PC-3 (cell line): ENCODE results near the gene GIN1. TPM values are rescaled to one million over a fixed set of nuclear protein-coding genes. Genes with fewer than 3 reads are reported as not detected.

ENCODE experiments used
- ATAC-seq: fragments of 200-7000 bp; cut with Tn5 transposase; 2 replicates; pipeline ENCODE4 v1.9.1; 2020; ENCODE audit warnings: mild to moderate bottlenecking, moderate library complexity
- BruUV-seq: library from RNA; stranded (reverse); fragments of 400-500 nt; replicated peaks from 2 replicates; lab custom pipeline; 2021; lab: Mats Ljungman, UMichigan
- CTCF ChIA-PET: fragments of 300-600 bp; sonication (Branson Sonifier 250); formaldehyde crosslinking; loops from one replicate; lab custom pipeline; 2022; ENCODE audit warnings: antibody characterized with exemption; lab: Charles Lee
- POLR2A ChIA-PET: fragments of 300-600 bp; sonication (Branson Sonifier 250); formaldehyde crosslinking; loops from one replicate; lab custom pipeline; 2022; ENCODE audit warnings: antibody characterized with exemption; ENCODE audit not compliant: unreplicated experiment; lab: Charles Lee
- DNase-seq: peaks from one replicate; pipeline ENCODE4 v3.0.0-alpha.2; 2015
- H2AFZ ChIP-seq: fragments of 300-600 bp; sonication (generic); 2 replicates; pipeline ENCODE4 v1.6.0; 2016; ENCODE audit warnings: antibody characterized with exemption, low read length
- H3F3A ChIP-seq: fragments of 300-600 bp; sonication (generic); one replicate; pipeline ENCODE4 v1.6.0; 2017; ENCODE audit warnings: antibody characterized with exemption, low read length, control low read depth, mild to moderate bottlenecking; ENCODE audit not compliant: unreplicated experiment
- H3K27ac ChIP-seq: fragments of 300-600 bp; sonication (generic); 2 replicates; pipeline ENCODE4 v1.5.1; 2016; ENCODE audit warnings: mild to moderate bottlenecking, low read length
- H3K27me3 ChIP-seq: fragments of 300-600 bp; sonication (generic); 2 replicates; pipeline ENCODE4 v1.6.1; 2016; ENCODE audit warnings: low read length, mixed read lengths
- H3K36me3 ChIP-seq: fragments of 300-600 bp; sonication (generic); 2 replicates; pipeline ENCODE4 v1.6.1; 2016; ENCODE audit warnings: low read depth, mixed run types, low read length, mixed read lengths
- H3K4me1 ChIP-seq: fragments of 300-600 bp; sonication (generic); 2 replicates; pipeline ENCODE4 v1.5.1; 2016; ENCODE audit warnings: low read length; ENCODE audit not compliant: insufficient read depth
- H3K4me2 ChIP-seq: fragments of 300-600 bp; sonication (generic); 2 replicates; pipeline ENCODE4 v1.6.0; 2016; ENCODE audit warnings: low read length
- H3K4me3 ChIP-seq: fragments of 300-600 bp; sonication (generic); 2 replicates; pipeline ENCODE4 v1.5.1; 2016; ENCODE audit warnings: mild to moderate bottlenecking, low read length, mixed read lengths
- H3K79me2 ChIP-seq: fragments of 300-600 bp; sonication (generic); 2 replicates; pipeline ENCODE4 v1.6.1; 2017; ENCODE audit warnings: low read length, mixed read lengths
- H3K9ac ChIP-seq: fragments of 300-600 bp; sonication (generic); 2 replicates; pipeline ENCODE4 v1.6.0; 2016; ENCODE audit warnings: mild to moderate bottlenecking, low read length
- H3K9me2 ChIP-seq: fragments of 300-600 bp; sonication (generic); replicated peaks from 2 replicates; pipeline ENCODE4 v1.6.1; 2016; ENCODE audit warnings: mixed run types, low read length, mixed read lengths
- H3K9me3 ChIP-seq: fragments of 300-600 bp; sonication (generic); 2 replicates; pipeline ENCODE4 v1.6.1; 2016; ENCODE audit warnings: low read length, mixed read lengths
- H4K20me1 ChIP-seq: fragments of 300-600 bp; sonication (generic); 2 replicates; pipeline ENCODE4 v1.6.1; 2016; ENCODE audit warnings: low read length, mixed read lengths
- CTCF ChIP-seq: fragments of 300-600 bp; sonication (generic); conservative IDR thresholded peaks from 2 replicates; pipeline ENCODE4 v1.5.1; 2017; ENCODE audit warnings: antibody characterized with exemption, low read depth, mild to moderate bottlenecking, low read length
- EZH2 ChIP-seq: fragments of 300-600 bp; sonication (generic); IDR thresholded peaks from one replicate; pipeline ENCODE4 v1.6.1; 2017; ENCODE audit warnings: antibody characterized with exemption, mild to moderate bottlenecking, low read length; ENCODE audit not compliant: unreplicated experiment
- EZH2phosphoT487 ChIP-seq: fragments of 300-600 bp; sonication (generic); IDR thresholded peaks from 2 replicates; pipeline ENCODE4 v1.6.1; 2018; ENCODE audit warnings: mild to moderate bottlenecking, antibody characterized with exemption, low read length, borderline replicate concordance
- intact Hi-C: fragments of 100-400 bp; cut with micrococcal nuclease; formaldehyde crosslinking; loops from 2 replicates; pipeline ENCODE4 v1.9.0; 2023
- total RNA-seq: library from RNA; depleted of rRNA; stranded (reverse); fragments of >200 nt; gene quantifications from 2 replicates; pipeline ENCODE4 v1.2.3, GENCODE V29; 2014

GIN1 gene
- total RNA-seq, 1 experiment from 2014 or later, result 6.2 TPM

DNA sequence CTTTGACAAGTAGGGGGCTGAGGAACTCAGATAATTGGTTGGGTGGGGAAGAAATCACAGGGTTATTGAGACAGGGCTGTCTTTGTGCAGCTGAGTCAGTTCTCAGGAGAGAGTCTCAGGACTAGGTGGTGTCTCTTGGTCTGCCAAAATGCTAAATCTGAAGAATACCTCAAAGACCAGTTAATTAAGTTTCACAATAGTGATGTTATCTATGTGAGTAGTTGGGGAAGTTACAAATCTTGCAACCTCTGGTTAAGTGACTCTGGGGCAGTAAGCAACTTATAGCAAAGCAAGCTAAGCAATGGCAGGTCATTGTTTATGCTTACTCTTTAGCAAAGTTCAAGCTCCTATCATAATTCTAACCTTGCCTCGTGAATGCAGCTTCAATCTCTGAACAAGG lies 53.6 kb downstream of the GIN1 start:
- no peak for TF ChIP-seq EZH2
- TF ChIP-seq EZH2phosphoT487, result no peak
- TF ChIP-seq CTCF, result no peak
- Histone ChIP-seq H3K4me3 (no peak overlapping the region), H3K9me2 (no peaks in the 10 kb centered on the region), H3K4me1 (no peaks in the 10 kb centered on the region), H3K27me3 (no peaks in the 10 kb centered on the region), H4K20me1 (no peaks in the 10 kb centered on the region), H3K9me3 (no peaks in the 10 kb centered on the region), H3K79me2 (no peaks in the 10 kb centered on the region), H3F3A (no peaks in the 10 kb centered on the region), H3K36me3 (no peaks in the 10 kb centered on the region), H2AFZ (no peak overlapping the region), H3K4me2 (no peak overlapping the region), H3K9ac (no peak overlapping the region), H3K27ac (no peak overlapping the region)
- no TSS peak for BruUV-seq
- intact Hi-C loops, result no loop called here
- ATAC-seq (no peak), DNase-seq (no peak)
- CTCF ChIA-PET, result no interaction called here
- POLR2A ChIA-PET, result no interaction called here

GRCh38 chr5:103060424-103060954 lies 59.4 kb downstream of the GIN1 start:
- POLR2A ChIA-PET, result interaction anchor here (0.7 kb wide), 1 partner anchor 156 kb away, joined by 3 read pairs; no protein-coding TSS in a partner anchor
- peaks cover 15% of the 10 kb centered on the region; the same call in 1 of the 2 replicates for H3K4me1 ChIP-seq
- no peaks in the 10 kb centered on the region for H3K9me2 ChIP-seq
- DNase-seq, result peak; percentile 32
- no peak overlapping the region for H3K9ac ChIP-seq
- H3K27ac ChIP-seq, result no peak overlapping the region
- CTCF ChIA-PET, result no interaction called here
- H3K27me3 ChIP-seq, result no peaks in the 10 kb centered on the region
- ATAC-seq, result no peak
- H3K79me2 ChIP-seq, result no peaks in the 10 kb centered on the region
- peak overlapping the region; percentile 12; the same call in 1 of the 2 replicates for H2AFZ ChIP-seq
- H3K9me3 ChIP-seq, result no peaks in the 10 kb centered on the region
- TF ChIP-seq EZH2, result no peak
- TF ChIP-seq EZH2phosphoT487, result no peak
- no peak for TF ChIP-seq CTCF
- H3K4me2 ChIP-seq, result no peak overlapping the region
- intact Hi-C loops, result no loop called here
- H4K20me1 ChIP-seq, result no peaks in the 10 kb centered on the region
- H3K36me3 ChIP-seq, result no peaks in the 10 kb centered on the region
- no peaks in the 10 kb centered on the region for H3F3A ChIP-seq
- BruUV-seq, result no TSS peak
- no peak overlapping the region for H3K4me3 ChIP-seq

GRCh38 chr5:103059525-103059924 lies 60.4 kb downstream of the GIN1 start:
- no peak overlapping the region for H3K4me3 ChIP-seq
- no peaks in the 10 kb centered on the region for H4K20me1 ChIP-seq
- TF ChIP-seq EZH2 (no peak), EZH2phosphoT487 (no peak), CTCF (no peak)
- no peak overlapping the region for H3K4me2 ChIP-seq
- no peaks in the 10 kb centered on the region for H3K27me3 ChIP-seq
- no peak overlapping the region for H2AFZ ChIP-seq
- no peaks in the 10 kb centered on the region for H3K36me3 ChIP-seq
- no TSS peak for BruUV-seq
- H3K27ac ChIP-seq, result no peak overlapping the region
- peaks cover 15% of the 10 kb centered on the region; the same call in 1 of the 2 replicates for H3K4me1 ChIP-seq
- no peaks in the 10 kb centered on the region for H3K79me2 ChIP-seq
- CTCF ChIA-PET, result no interaction called here
- H3F3A ChIP-seq, result no peaks in the 10 kb centered on the region
- H3K9me2 ChIP-seq, result no peaks in the 10 kb centered on the region
- intact Hi-C loops, result no loop called here
- no peak overlapping the region for H3K9ac ChIP-seq
- ATAC-seq, result no peak
- no peak for DNase-seq
- H3K9me3 ChIP-seq, result no peaks in the 10 kb centered on the region
- POLR2A ChIA-PET, result no interaction called here
